PC-9 (cell line): Measurements from ENCODE around the gene NIPSNAP2. TPM values are rescaled to one million over a fixed set of nuclear protein-coding genes. Genes with fewer than 3 reads are reported as not detected.

Experiments used
- BruUV-seq: library from RNA; stranded (reverse); fragments of 400-500 nt; replicated peaks from 2 replicates; lab custom pipeline; 2021; lab: Mats Ljungman, UMichigan
- CTCF ChIA-PET: fragments of 300-600 bp; sonication (Branson Sonifier 250); formaldehyde crosslinking; loops from one replicate; lab custom pipeline; 2022; ENCODE audit warnings: antibody characterized with exemption; lab: Charles Lee
- POLR2A ChIA-PET: fragments of 300-600 bp; sonication (Branson Sonifier 250); formaldehyde crosslinking; loops from one replicate; lab custom pipeline; 2022; ENCODE audit warnings: antibody characterized with exemption; ENCODE audit not compliant: unreplicated experiment; lab: Charles Lee
- DNase-seq, 2 experiments: peaks; one replicate each; pipeline versions ENCODE4 v3.0.0 to v3.0.0-alpha.2; 2015 to 2022; ENCODE audit warnings: mixed read lengths in 1 of 2
- H2AFZ ChIP-seq: fragments of 200-600 bp; sonication (generic); 2 replicates; pipeline ENCODE4 v1.8.1; 2017; ENCODE audit warnings: antibody characterized with exemption
- H3F3A ChIP-seq: fragments of 200-600 bp; sonication (generic); 2 replicates; pipeline ENCODE4 v1.8.1; 2017; ENCODE audit warnings: antibody characterized with exemption, mild to moderate bottlenecking, low read depth; ENCODE audit not compliant: insufficient read depth
- H3K27ac ChIP-seq: fragments of 200-600 bp; sonication (generic); 2 replicates; pipeline ENCODE4 v1.6.1; 2016; ENCODE audit warnings: mixed run types
- H3K27me3 ChIP-seq: fragments of 200-600 bp; sonication (generic); 2 replicates; pipeline ENCODE4 v1.6.1; 2016; ENCODE audit warnings: low read depth, mixed run types; ENCODE audit not compliant: insufficient read depth
- H3K36me3 ChIP-seq: fragments of 200-600 bp; sonication (generic); 2 replicates; pipeline ENCODE4 v1.6.1; 2016; ENCODE audit warnings: low read depth, mixed run types
- H3K4me1 ChIP-seq: fragments of 200-600 bp; sonication (generic); replicated peaks from 2 replicates; pipeline ENCODE4 v1.6.1; 2016; ENCODE audit warnings: mixed run types; ENCODE audit not compliant: insufficient read depth
- H3K4me2 ChIP-seq: fragments of 200-600 bp; sonication (generic); 2 replicates; pipeline ENCODE4 v1.6.1; 2017; ENCODE audit warnings: mixed run types
- H3K4me3 ChIP-seq: fragments of 200-600 bp; sonication (generic); 2 replicates; pipeline ENCODE4 v1.6.1; 2016; ENCODE audit warnings: mixed run types
- H3K79me2 ChIP-seq: fragments of 200-600 bp; sonication (generic); 2 replicates; pipeline ENCODE4 v1.6.1; 2017; ENCODE audit warnings: low read depth, mixed run types
- H3K9me2 ChIP-seq: fragments of 200-600 bp; sonication (generic); 2 replicates; pipeline ENCODE4 v1.8.1; 2017; ENCODE audit warnings: mild to moderate bottlenecking; ENCODE audit not compliant: insufficient read depth
- H3K9me3 ChIP-seq: fragments of 200-600 bp; sonication (generic); 2 replicates; pipeline ENCODE4 v1.8.1; 2016; ENCODE audit warnings: low read depth; ENCODE audit not compliant: insufficient read depth
- H4K20me1 ChIP-seq: fragments of 200-600 bp; sonication (generic); 2 replicates; pipeline ENCODE4 v1.8.1; 2017; ENCODE audit not compliant: insufficient read depth
- CTCF ChIP-seq: fragments of 200-600 bp; sonication (generic); conservative IDR thresholded peaks from 2 replicates; pipeline ENCODE4 v1.6.1; 2017; ENCODE audit warnings: mixed run types, antibody characterized with exemption, mild to moderate bottlenecking, moderate library complexity
- EZH2 ChIP-seq: fragments of 200-600 bp; sonication (generic); IDR thresholded peaks from 2 replicates; pipeline ENCODE4 v1.8.0; 2017; ENCODE audit warnings: antibody characterized with exemption, low read depth
- intact Hi-C: fragments of 100-400 bp; cut with micrococcal nuclease; formaldehyde crosslinking; loops from one replicate; pipeline ENCODE4 v1.10.0; 2022; ENCODE audit not compliant: unreplicated experiment
- total RNA-seq: library from RNA; stranded (reverse); gene quantifications from 2 replicates; pipeline ENCODE4 v1.2.3, GENCODE V29; 2021

The NIPSNAP2 gene
- total RNA-seq, 1 experiment from 2014 or later: 96.1 TPM

DNA sequence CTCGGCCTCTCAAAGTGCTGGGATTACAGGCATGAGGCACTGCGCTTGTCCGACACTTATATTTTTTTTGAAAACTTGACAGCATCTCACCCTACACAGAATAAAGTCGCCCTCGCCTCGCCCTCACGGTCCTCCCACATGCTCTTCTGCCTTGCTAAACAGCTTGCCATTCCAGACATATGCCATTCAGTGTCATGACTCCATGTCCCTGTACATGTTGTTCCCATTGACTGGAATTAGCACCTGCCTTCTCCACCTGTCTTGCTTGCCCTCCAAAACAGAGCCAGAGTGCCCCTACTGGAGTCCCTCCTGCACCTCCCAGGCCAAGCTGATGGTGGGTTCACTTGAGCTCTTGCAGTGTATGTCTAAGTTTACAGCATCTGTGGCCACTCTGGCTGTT is 6.2 kb downstream of the NIPSNAP2 start:
- DNase-seq: no peak
- H3K79me2 ChIP-seq: peaks cover 68% of the 10 kb centered on the region
- BruUV-seq: no TSS peak
- peaks cover 20% of the 10 kb centered on the region for H3F3A ChIP-seq
- CTCF ChIA-PET: interaction anchor here (1.4 kb wide), 1 partner anchor 104 kb away, joined by 3 read pairs; no protein-coding TSS in a partner anchor
- no peak for TF ChIP-seq EZH2
- no peak for TF ChIP-seq CTCF
- POLR2A ChIA-PET: no interaction called here
- no peaks in the 10 kb centered on the region for H3K9me2 ChIP-seq
- H3K4me1 ChIP-seq: peaks cover 4% of the 10 kb centered on the region; the same call in 1 of the 2 replicates
- H4K20me1 ChIP-seq: peaks cover 21% of the 10 kb centered on the region
- H3K27ac ChIP-seq: no peak overlapping the region
- H3K4me2 ChIP-seq: no peak overlapping the region
- H3K27me3 ChIP-seq: no peaks in the 10 kb centered on the region
- H2AFZ ChIP-seq: no peak overlapping the region
- intact Hi-C loops: no loop called here
- H3K9me3 ChIP-seq: no peaks in the 10 kb centered on the region
- no peaks in the 10 kb centered on the region for H3K36me3 ChIP-seq
- H3K4me3 ChIP-seq: no peak overlapping the region

DNA sequence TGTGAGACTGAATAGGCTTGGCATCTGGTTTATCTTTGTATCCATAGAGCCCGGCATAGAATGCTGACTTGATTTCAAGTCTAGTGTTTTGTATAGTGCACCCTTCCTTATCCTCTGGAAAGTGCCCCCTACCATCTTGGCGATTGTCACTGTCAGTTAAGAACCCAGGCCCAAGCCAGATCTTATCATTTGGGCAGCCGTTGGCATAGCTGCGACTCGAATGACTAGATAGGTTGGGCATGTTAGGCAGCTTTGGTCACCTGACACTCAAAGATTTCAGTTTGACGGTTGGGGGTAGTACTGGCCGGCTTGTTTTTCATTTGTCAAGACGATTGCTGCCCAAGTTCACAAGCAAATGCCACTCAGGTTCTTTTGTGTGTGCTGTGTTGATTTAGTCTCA is 6.6 kb downstream of the NIPSNAP2 start:
- Histone ChIP-seq H3K4me3 (no peak overlapping the region), H3K79me2 (peaks cover 64% of the 10 kb centered on the region), H2AFZ (no peak overlapping the region), H3K4me2 (no peak overlapping the region), H3K36me3 (no peaks in the 10 kb centered on the region), H3K9me3 (no peaks in the 10 kb centered on the region), H3K9me2 (no peaks in the 10 kb centered on the region), H4K20me1 (peaks cover 23% of the 10 kb centered on the region), H3K4me1 (no peaks in the 10 kb centered on the region), H3F3A (peaks cover 16% of the 10 kb centered on the region), H3K27me3 (no peaks in the 10 kb centered on the region), H3K27ac (no peak overlapping the region)
- DNase-seq: no peak
- ChIA-PET CTCF (interaction anchor here (1.4 kb wide), 1 partner anchor 104 kb away, joined by 3 read pairs; no protein-coding TSS in a partner anchor), POLR2A (no interaction called here)
- intact Hi-C loops: no loop called here
- TF ChIP-seq EZH2: no peak
- no peak for TF ChIP-seq CTCF
- no TSS peak for BruUV-seq

DNA sequence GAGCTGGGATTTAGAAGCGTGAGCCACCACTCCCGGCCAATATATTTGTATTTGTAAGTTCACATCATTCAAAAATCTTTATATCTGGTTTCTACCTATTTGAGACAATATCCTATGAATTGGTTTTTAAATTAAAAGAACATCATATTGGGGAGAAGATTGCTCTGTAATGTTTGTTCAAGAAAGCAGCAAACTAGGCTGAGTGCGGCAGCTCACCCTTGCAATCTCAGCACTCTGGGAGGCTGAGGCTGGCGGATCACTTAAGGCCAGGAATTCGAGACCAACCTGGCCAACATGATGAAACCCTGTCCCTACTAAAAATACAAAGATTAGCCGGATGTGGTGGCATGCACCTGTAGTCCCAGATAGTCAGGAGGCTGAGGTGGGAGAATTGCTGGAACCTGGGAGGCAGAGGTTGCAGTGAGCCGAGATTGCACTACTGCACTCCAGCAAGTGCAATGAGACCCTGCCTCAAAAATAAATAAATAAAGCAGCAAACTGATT is 9.4 kb downstream of the NIPSNAP2 start:
- Histone ChIP-seq H3F3A (peaks cover 12% of the 10 kb centered on the region; the same call in 1 of the 2 replicates), H3K79me2 (peaks cover 39% of the 10 kb centered on the region), H3K4me3 (no peak overlapping the region), H3K4me1 (0 out of 2 replicates have a peak, but pooled peaks cover 3% of the 10 kb centered on the region), H4K20me1 (peaks cover 33% of the 10 kb centered on the region), H2AFZ (no peak overlapping the region), H3K36me3 (peaks cover 12% of the 10 kb centered on the region; the same call in 1 of the 2 replicates), H3K27me3 (no peaks in the 10 kb centered on the region), H3K9me2 (no peaks in the 10 kb centered on the region), H3K27ac (no peak overlapping the region), H3K4me2 (no peak overlapping the region), H3K9me3 (no peaks in the 10 kb centered on the region)
- no TSS peak for BruUV-seq
- ChIA-PET CTCF (interaction anchor here (1.1 kb wide), 1 partner anchor 78 kb away, joined by 3 read pairs; no protein-coding TSS in a partner anchor), POLR2A (interaction anchor here (0.6 kb wide), 1 partner anchor 9 kb away, joined by 15 read pairs; no protein-coding TSS in a partner anchor)
- DNase-seq: no peak
- intact Hi-C loops: no loop called here
- TF ChIP-seq EZH2 (no peak), CTCF (no peak)
